Smooth muscle cell of the umbilical artery (primary cell): ENCODE results near the gene ACSL1. TPM values are rescaled to one million over a fixed set of nuclear protein-coding genes. Genes with fewer than 3 reads are reported as not detected.

Experiments used
- total RNA-seq: library from RNA; depleted of rRNA; stranded (reverse); fragments of >200 nt; gene quantifications from 2 replicates; pipeline ENCODE4 v1.2.3, GENCODE V29; 2014

The ACSL1 gene
- 34.7 and 71.9 TPM in 2 replicates for total RNA-seq

GRCh38 chr4:184825896-184826690, at the start of gene ACSL1:
ACSL1 (minus strand) TSS chr4:184825968; CDS start chr4:184803514, 22,454 bp downstream.

GRCh38 chr4:184733654-184734524, 91.9 kb downstream of the ACSL1 start, which contains the start of gene CENPU:
CENPU (minus strand) TSS chr4:184734096; CDS start chr4:184734062, 34 bp downstream.

Other genes starting within 250 kb of the ACSL1 start
- gene CASP3, start 176.5 kb downstream of the ACSL1 start, total RNA-seq: 35.6 and 47.7 TPM in 2 replicates
- 15.1 and 15.7 TPM in 2 replicates for gene PRIMPOL, start 176.2 kb downstream of the ACSL1 start, total RNA-seq
- 2.4 and 17.3 TPM in 2 replicates for gene CENPU, start 91.9 kb downstream of the ACSL1 start, total RNA-seq
- gene HELT, start 192.5 kb upstream of the ACSL1 start, total RNA-seq: not detected in 2 replicates